Thyroid gland (tissue), 4 donors: ENCODE data around the gene DNMT3A.

ENCODE experiments used
- POLR2A ChIP-seq, 2 donors: fragments of 450-650 bp; IDR thresholded peaks; one replicate each; pipeline ENCODE4 v1.6.1; 2017; ENCODE audit warnings: antibody characterized with exemption in 2 of 2, mild to moderate bottlenecking in 2 of 2, moderate library complexity in 1 of 2
- TF ChIP-seq, protein P1 (sequence below), 6 experiments: fragments of 200-600 bp in 3 of 6; fragments of 450-650 bp in 3 of 6; sonication (generic) in 3 of 6; IDR thresholded peaks; one replicate each; pipeline ENCODE4 v1.5.1; 2016 to 2019; ENCODE audit warnings: antibody characterized with exemption in 6 of 6, mild to moderate bottlenecking in 2 of 6, inconsistent platforms in 1 of 6, moderate library complexity in 1 of 6

- TF ChIP-seq, protein P1, sequence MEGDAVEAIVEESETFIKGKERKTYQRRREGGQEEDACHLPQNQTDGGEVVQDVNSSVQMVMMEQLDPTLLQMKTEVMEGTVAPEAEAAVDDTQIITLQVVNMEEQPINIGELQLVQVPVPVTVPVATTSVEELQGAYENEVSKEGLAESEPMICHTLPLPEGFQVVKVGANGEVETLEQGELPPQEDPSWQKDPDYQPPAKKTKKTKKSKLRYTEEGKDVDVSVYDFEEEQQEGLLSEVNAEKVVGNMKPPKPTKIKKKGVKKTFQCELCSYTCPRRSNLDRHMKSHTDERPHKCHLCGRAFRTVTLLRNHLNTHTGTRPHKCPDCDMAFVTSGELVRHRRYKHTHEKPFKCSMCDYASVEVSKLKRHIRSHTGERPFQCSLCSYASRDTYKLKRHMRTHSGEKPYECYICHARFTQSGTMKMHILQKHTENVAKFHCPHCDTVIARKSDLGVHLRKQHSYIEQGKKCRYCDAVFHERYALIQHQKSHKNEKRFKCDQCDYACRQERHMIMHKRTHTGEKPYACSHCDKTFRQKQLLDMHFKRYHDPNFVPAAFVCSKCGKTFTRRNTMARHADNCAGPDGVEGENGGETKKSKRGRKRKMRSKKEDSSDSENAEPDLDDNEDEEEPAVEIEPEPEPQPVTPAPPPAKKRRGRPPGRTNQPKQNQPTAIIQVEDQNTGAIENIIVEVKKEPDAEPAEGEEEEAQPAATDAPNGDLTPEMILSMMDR (IDR thresholded peaks at IDR 0.05), result no peak
- no peak for TF ChIP-seq POLR2A (IDR thresholded peaks at IDR 0.05)
Measured at GRCh38 chr2:25265802-25266201, 75.9 kb downstream of the DNMT3A start.
